HT1080 (cell line): ENCODE results near the gene GPR35. TPM values are rescaled to one million over a fixed set of nuclear protein-coding genes. Genes with fewer than 3 reads are reported as not detected.

ENCODE experiments used
- DNase-seq: peaks from one replicate; pipeline ENCODE4 v3.0.0-alpha.2; 2015; ENCODE audit warnings: low read depth
- polyA plus RNA-seq, 2 experiments: library from polyadenylated mRNA; depleted of rRNA; stranded (reverse); fragments of >200 nt; gene quantifications; 2 replicates each; pipeline ENCODE4 v1.2.3, GENCODE V29; 2015
- total RNA-seq: library from RNA; depleted of rRNA; stranded (reverse); fragments of >200 nt; shearing (Covaris generic); gene quantifications from 2 replicates; pipeline ENCODE4 v1.2.3, GENCODE V29; 2014; rRNA removed

GPR35 gene
- 0.05 TPM in 1 of 2 replicates, not detected in the other for total RNA-seq
- polyA plus RNA-seq (2015; cell fraction: cytosol; rRNA removed): 0.06 and 0.12 TPM in 2 replicates
- 0.18 and 0.32 TPM in 2 replicates for polyA plus RNA-seq (2015; cell fraction: nucleus; rRNA removed)

DNA sequence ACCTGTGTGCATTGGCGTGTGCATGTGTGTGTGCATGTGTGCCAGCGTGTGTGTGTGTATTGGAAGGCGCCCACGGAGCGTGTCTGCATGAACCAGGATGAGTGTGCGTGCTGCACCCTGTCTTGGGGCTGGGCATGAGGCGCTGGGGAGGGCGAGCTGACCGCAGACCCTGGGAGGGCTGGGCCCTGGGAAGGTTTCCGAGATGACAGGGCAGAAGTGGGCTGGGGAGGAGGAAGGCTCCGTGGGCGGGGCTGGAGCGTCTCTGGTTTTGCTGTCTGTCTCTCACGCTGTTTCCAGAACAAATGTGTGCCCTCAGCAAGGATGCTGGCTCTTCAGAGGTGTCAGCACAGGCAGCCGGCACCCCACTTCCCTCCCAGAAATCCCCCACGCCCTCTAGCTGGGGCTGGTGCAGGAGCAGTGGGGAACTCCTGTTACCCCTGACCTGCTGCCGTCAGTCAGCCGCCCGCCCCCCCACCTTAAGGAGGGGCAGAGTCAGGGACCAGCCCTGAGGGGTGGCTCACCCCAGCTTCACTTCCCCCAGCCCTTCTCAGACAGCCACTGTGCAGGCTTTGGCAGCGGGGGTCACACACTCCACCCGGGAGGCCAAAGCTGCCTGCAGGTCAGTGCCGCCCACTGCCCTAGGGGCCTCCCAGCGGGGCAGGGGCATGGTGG is at the start of gene GPR35:
TSS of gene GPR35 (plus strand) at position 531 of the 672 bp plus-strand sequence. CDS start 4,473 bp downstream, outside the sequence.
- peak; percentile 68 for DNase-seq

- DNase-seq: no peak
Observed at GRCh38 chr2:240576036-240576435, 49.2 kb upstream of the GPR35 start.

DNA sequence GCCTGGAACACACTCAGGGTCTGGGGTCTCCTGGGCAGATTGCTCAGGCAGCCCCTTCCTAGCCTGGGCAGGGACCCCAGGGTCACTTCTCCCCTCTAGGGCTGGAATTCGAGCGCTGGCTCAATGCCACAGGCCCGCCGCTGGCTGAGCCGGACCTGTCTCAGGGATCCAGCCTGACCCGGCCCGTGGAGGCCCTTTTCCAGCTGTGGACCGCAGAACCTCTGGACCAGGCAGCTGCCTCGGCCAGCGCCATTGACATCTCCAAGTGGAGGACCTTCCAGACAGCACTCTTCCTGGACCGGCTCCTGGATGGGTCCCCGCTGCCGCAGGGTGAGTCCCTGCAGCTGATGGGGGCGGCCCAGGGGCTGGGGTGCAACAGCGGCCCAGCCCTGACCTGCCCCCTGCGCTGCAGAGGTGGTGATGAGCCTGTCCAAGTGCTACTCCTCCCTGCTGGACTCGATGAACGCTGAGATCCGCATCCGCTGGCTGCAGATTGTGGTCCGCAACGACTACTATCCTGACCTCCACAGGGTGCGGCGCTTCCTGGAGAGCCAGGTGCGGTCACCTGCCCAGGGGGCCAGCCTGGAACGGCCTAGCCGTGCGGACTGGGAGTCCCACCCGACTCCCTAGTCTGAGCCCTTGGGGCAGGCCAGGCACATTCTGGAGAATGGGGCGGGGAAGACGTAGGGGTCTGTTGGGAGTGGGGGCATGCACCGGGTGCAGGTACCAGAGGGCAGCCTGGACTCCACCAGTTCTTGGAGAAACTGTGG is 48.7 kb upstream of the GPR35 start:
- DNase-seq: no peak

GRCh38 chr2:240577281-240578109 is 47.8 kb upstream of the GPR35 start:
- no peak for DNase-seq

- no peak for DNase-seq
Observed at GRCh38 chr2:240578110-240578450, 47.2 kb upstream of the GPR35 start.

DNA sequence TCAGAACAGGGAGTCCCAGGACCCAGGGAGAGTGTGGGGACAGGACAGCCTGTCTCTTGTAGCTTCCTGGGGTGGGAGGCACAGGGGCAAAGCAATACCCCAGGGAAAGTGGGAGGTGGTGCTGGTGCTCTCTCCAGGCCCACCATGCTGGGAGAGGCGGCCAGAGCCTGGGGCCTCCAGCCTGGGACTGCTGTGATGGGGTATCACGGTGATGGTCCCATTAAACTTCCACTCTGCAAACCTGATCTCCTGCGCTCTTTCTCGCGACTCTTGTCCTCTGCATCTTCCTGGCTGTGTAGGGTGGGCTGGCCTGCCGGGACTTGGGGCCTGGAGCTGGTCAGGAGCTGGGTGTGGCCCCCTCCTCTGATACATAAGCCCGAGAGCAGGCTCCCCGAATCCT is 46.8 kb upstream of the GPR35 start:
- no peak for DNase-seq

GRCh38 chr2:240579071-240579762 is 46.1 kb upstream of the GPR35 start:
- no peak for DNase-seq

GRCh38 chr2:240579771-240580614 is 45.3 kb upstream of the GPR35 start:
- DNase-seq: peak; percentile 83

- no peak for DNase-seq
Observed at GRCh38 chr2:240581811-240582210, 43.5 kb upstream of the GPR35 start.

- DNase-seq: no peak
Observed at GRCh38 chr2:240582781-240583180, 42.5 kb upstream of the GPR35 start.

DNA sequence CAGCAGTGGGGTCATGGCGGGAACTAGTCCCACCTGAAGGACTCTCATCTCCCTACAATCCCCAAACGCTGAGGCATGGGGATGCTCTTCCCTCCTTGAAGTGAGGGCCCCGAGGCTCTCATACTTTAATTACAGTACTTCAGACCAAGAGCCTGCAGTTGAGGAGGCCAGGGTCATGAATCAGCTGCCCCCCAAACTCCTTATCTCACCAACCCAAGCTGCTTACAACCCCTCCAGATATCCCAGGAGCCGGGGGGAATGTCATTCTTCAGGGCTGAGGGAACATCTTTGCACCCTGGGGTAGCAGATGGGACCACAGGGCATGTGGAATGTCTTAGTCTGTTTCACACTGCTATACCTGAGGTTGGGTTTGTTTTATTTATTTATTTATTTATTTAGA is 41.5 kb upstream of the GPR35 start:
- no peak for DNase-seq

DNA sequence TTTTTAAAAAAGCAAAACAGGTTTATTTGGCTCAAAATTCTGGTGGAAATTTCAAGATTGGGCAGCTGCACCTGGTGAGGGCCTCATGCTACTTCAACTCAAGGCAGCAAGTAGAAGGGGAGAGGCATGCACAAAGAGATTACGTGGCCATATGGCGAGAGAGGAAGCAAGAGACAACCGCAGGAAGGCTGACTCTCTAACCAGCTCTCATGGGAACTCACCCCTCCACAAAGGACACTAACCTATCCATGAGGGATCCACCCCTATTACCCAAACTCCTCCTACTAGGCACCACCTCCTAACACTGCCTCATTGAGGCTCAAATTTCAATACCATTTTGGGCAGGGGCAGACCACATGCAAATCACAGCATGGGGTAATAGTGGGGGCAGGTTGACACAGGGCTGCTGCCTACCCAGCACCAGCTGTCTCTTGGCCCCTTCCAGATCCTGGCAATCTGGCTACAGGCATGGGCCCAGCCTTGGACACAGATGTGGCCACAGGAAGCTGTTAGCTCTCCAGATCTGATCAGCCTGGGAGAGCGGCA is 40.7 kb upstream of the GPR35 start:
- DNase-seq: peak; percentile 60

DNA sequence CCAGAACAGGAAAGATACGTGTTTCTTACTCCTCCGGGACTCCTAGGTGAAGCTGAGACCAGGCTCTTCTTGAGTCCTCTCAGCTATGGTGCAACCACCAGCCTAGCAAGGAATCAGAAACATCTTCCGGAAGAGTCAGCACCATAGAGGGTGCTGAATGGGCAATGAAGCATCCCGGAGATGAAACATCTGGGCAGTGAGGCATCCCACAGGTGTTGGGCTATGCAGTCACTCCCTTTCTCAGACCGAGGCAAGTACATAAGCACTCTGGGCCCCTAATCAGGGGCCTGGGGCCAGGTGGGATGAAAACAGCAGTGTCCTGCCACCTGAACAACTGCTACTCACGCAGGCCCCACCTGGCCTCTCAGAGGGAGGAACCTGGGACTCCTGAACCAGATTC is 40.2 kb upstream of the GPR35 start:
- DNase-seq: no peak

GRCh38 chr2:240585681-240586197 is 39.5 kb upstream of the GPR35 start:
- DNase-seq: no peak

DNA sequence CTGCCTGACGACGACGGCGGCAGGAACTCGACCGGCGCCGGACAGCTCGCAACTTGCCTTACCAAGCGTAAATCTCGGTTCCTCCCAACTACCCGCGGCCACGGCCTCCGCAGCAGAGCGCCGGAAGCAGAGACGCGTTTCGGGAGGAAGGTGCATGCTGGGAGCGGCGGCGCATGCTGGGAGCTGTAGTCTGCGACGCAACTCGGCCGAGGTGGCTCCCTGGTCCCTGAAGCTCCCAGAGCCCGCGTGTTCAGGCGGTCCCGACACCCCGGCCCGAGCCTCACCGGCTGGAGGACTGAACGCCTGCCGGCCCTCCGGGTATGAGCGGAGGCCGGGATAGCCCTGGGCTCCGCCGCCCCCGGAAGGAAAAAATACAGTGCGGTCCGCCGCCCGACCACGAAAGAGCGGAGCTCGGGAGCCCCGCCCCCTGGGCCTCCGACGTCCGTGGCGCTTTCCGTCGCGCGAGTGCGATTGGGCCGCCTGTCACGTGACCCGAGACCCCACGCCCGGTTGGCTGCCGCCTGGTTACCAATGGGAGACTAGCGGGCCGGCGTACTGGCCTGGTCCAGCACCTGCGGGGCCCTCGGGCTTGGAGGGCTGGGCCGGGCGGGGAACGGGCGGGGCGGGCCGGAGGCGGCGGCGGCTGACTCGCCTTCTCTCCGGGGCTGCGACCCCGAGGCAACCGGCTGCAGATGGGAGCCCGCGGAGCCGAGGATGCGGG is 38.9 kb upstream of the GPR35 start, which contains the start of gene CAPN10:
TSS of gene CAPN10 (plus strand) at position 537 of the 721 bp plus-strand sequence. CDS start at position 715, 178 bp downstream.
- DNase-seq: peak; percentile 93

- DNase-seq: no peak
Observed at GRCh38 chr2:240586919-240587800, 38.1 kb upstream of the GPR35 start.

- no peak for DNase-seq
Observed at GRCh38 chr2:240588006-240588655, 37.1 kb upstream of the GPR35 start.
